ENCODE data around the gene CRB2. TPM values are rescaled to one million over a fixed set of nuclear protein-coding genes. Genes with fewer than 3 reads are reported as not detected.

CRB2 gene
- total RNA-seq, 1 experiment from 2014 or later, result 3.6 TPM

- Histone ChIP-seq H3T11ph (ENCODE audit: low read length) (no peak overlapping the region), H3K9me3 (ENCODE audit: control insufficient read depth, low read depth, low read length) (no peaks in the 10 kb centered on the region), H3K4me2 (ENCODE audit: insufficient read depth, insufficient read length, low read length) (no peak overlapping the region), H3K18ac (ENCODE audit: insufficient read length, low read depth, low read length) (no peak overlapping the region), H3K23ac (ENCODE audit: insufficient read length, low read depth, low read length) (no peak overlapping the region), H3K27ac (ENCODE audit: insufficient read length, low read depth, low read length) (no peak overlapping the region), H4K20me1 (ENCODE audit: control insufficient read depth, insufficient read depth, insufficient read length) (no peaks in the 10 kb centered on the region), H3K4me1 (ENCODE audit: insufficient read depth, low read length) (no peaks in the 10 kb centered on the region), H3K4ac (ENCODE audit: low read depth, low read length) (no peak overlapping the region), H2BK15ac (ENCODE audit: low read depth, low read length) (no peak overlapping the region), H2BK20ac (ENCODE audit: low read depth, low read length, poor library complexity, severe bottlenecking) (no peak overlapping the region), H4K5ac (ENCODE audit: insufficient read length, low read depth, low read length) (no peak overlapping the region), H2BK12ac (ENCODE audit: insufficient read length, low read depth, low read length) (no peak overlapping the region), H3K9ac (ENCODE audit: extremely low read depth, insufficient read length, low read length) (no peak overlapping the region), H2AFZ (ENCODE audit: low read length) (no peak overlapping the region), H4K91ac (ENCODE audit: insufficient read length, low read depth, low read length) (no peak overlapping the region), H3K79me2 (ENCODE audit: insufficient read depth, low read length) (no peaks in the 10 kb centered on the region), H4K8ac (replicated peaks; ENCODE audit: insufficient read length, low read depth, low read length) (no peak overlapping the region), H3K79me1 (ENCODE audit: insufficient read depth, low read depth, low read length, poor library complexity, severe bottlenecking) (no peaks in the 10 kb centered on the region), H2AK5ac (ENCODE audit: insufficient read length, low read length) (no peak overlapping the region), H3K56ac (ENCODE audit: insufficient read length, low read depth, low read length) (no peak overlapping the region), H3K23me2 (ENCODE audit: insufficient read length, low read depth, low read length, poor library complexity, severe bottlenecking) (no peaks in the 10 kb centered on the region), H3K14ac (ENCODE audit: insufficient read depth, low read length) (no peak overlapping the region; the same call in 1 of the 2 replicates), H2BK5ac (ENCODE audit: insufficient read length, low read length) (no peak overlapping the region), H2BK120ac (ENCODE audit: low read depth, low read length, poor library complexity, severe bottlenecking) (no peak overlapping the region), H3K27me3 (ENCODE audit: insufficient read depth, low read length) (no peaks in the 10 kb centered on the region)
- DNase-seq, result no peak
- Mint-ChIP-seq H3K9me3 (no peaks in the 10 kb centered on the region), H3K27me3 (ENCODE audit: low read depth) (peaks cover 3% of the 10 kb centered on the region; the same call in 1 of the 2 replicates), H3K27ac (peak overlapping the region in 1 of 3 experiments; percentile 35; a peak in 1 of 7 replicates), H3K4me3 (no peak overlapping the region), H3K4me1 (peaks cover 2 to 9% of the 10 kb centered on the region in 2 experiments; a peak in 3 of 4 replicates), H3K36me3 (ENCODE audit: insufficient read depth in 1 of 3, low read depth in 3 of 3) (peaks cover 2 to 5% (median 4%) of the 10 kb centered on the region in 3 experiments; a peak in 2 of 7 replicates)
- no CpG with 5 or more reads among the region's 28 CpGs for WGBS (ENCODE audit: extremely low coverage, insufficient read length, low lambda C conversion rate)
- no peak for TF ChIP-seq CTCF (conservative IDR thresholded peaks at IDR 0.05)
Observed at GRCh38 chr9:123380852-123381705, 25.1 kb downstream of the CRB2 start.

Measured in H9 (cell line).